OCI-LY3 (cell line): ENCODE results near the gene ADAMTS10.

Source experiments
- EZH2phosphoT487 ChIP-seq: fragments of 200-600 bp; shearing (Covaris generic); IDR thresholded peaks from 2 replicates; pipeline ENCODE4 v1.6.1; 2018; ENCODE audit warnings: antibody characterized with exemption, mixed run types, low read depth
- TF ChIP-seq, protein P1 (sequence below): fragments of 200-600, 300-600 bp; sonication (generic); IDR thresholded peaks from 2 replicates; pipeline ENCODE4 v1.5.1; 2014; ENCODE audit warnings: antibody characterized with exemption, low read length, low read depth

GRCh38 chr19:8630796-8631424, 20.4 kb upstream of the ADAMTS10 start:
- TF ChIP-seq, protein P1, sequence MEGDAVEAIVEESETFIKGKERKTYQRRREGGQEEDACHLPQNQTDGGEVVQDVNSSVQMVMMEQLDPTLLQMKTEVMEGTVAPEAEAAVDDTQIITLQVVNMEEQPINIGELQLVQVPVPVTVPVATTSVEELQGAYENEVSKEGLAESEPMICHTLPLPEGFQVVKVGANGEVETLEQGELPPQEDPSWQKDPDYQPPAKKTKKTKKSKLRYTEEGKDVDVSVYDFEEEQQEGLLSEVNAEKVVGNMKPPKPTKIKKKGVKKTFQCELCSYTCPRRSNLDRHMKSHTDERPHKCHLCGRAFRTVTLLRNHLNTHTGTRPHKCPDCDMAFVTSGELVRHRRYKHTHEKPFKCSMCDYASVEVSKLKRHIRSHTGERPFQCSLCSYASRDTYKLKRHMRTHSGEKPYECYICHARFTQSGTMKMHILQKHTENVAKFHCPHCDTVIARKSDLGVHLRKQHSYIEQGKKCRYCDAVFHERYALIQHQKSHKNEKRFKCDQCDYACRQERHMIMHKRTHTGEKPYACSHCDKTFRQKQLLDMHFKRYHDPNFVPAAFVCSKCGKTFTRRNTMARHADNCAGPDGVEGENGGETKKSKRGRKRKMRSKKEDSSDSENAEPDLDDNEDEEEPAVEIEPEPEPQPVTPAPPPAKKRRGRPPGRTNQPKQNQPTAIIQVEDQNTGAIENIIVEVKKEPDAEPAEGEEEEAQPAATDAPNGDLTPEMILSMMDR = no peak
- TF ChIP-seq EZH2phosphoT487 = no peak
